Measurements from ENCODE around the gene ITIH5. TPM values are rescaled to one million over a fixed set of nuclear protein-coding genes. Genes with fewer than 3 reads are reported as not detected.
"Not testable (repeated sequence)": the region's sequence is repeated elsewhere in the genome, so short reads cannot be mapped to it uniquely, and the experiment has no call there.

ITIH5 gene
- total and polyA plus RNA-seq, 7 donors = 0.60 to 126 (median 48.2) TPM

GRCh38 chr10:7700577-7701125 lies 33.9 kb upstream of the ITIH5 start:
- DNase-seq = no peak
- intact Hi-C loops (cut with DNase I) = no loop called here
- 17 to 66% methylated on average over 2 of the region's 2 CpGs for WGBS, 2 donors
- peaks cover 0 to 34% (median 20%) of the 10 kb centered on the region in 4 donors for H3K4me1 ChIP-seq
- H3K27ac ChIP-seq = no peak overlapping the region
- H3K4me3 ChIP-seq = no peak overlapping the region
- no peaks in the 10 kb centered on the region for H3K27me3 ChIP-seq
- H3K36me3 ChIP-seq = no peaks in the 10 kb centered on the region
- H3K9me3 ChIP-seq = no peaks in the 10 kb centered on the region
- TF ChIP-seq POLR2AphosphoS5 (IDR thresholded peaks at IDR 0.05) (no peak), CTCF (IDR thresholded peaks at IDR 0.05) (no peak)

GRCh38 chr10:7697426-7697825 lies 30.7 kb upstream of the ITIH5 start:
- H3K36me3 ChIP-seq = no peaks in the 10 kb centered on the region
- no peaks in the 10 kb centered on the region for H3K27me3 ChIP-seq
- peaks cover 0 to 22% (median 19%) of the 10 kb centered on the region in 4 donors for H3K4me1 ChIP-seq
- TF ChIP-seq POLR2AphosphoS5 (IDR thresholded peaks at IDR 0.05) (no peak), POLR2A (IDR thresholded peaks at IDR 0.05) (no peak), EP300 (IDR thresholded peaks at IDR 0.05) (no peak), CTCF (IDR thresholded peaks at IDR 0.05) (no peak)
- DNase-seq = no peak
- H3K27ac ChIP-seq = peak overlapping the region in 2 of 4 donors; percentile 56 to 58
- peaks cover 0 to 1% (median 0%) of the 10 kb centered on the region in 4 donors for H3K9me3 ChIP-seq
- no peak overlapping the region for H3K4me3 ChIP-seq
- WGBS, 2 donors = 85 to 88% methylated on average over 8 of the region's 8 CpGs
- intact Hi-C loops (cut with DNase I) = no loop called here

- 56 to 73% methylated on average over 3 of the region's 3 CpGs for WGBS, 2 donors
- no peaks in the 10 kb centered on the region for H3K27me3 ChIP-seq
- H3K27ac ChIP-seq = peak overlapping the region in 3 of 4 donors; percentile 7 to 58 (median 56)
- H3K9me3 ChIP-seq = peaks cover 0 to 7% (median 0%) of the 10 kb centered on the region in 4 donors
- TF ChIP-seq EP300 (IDR thresholded peaks at IDR 0.05) = no peak
- TF ChIP-seq POLR2AphosphoS5 (IDR thresholded peaks at IDR 0.05) = peak in 3 of 4 donors; percentile 30 to 53 (median 33)
- no peak overlapping the region for H3K4me3 ChIP-seq
- DNase-seq = peak; percentile 65
- intact Hi-C loops (cut with DNase I) = no loop called here
- peaks cover 0 to 22% (median 19%) of the 10 kb centered on the region in 4 donors for H3K4me1 ChIP-seq
- H3K36me3 ChIP-seq = no peaks in the 10 kb centered on the region
Measured at GRCh38 chr10:7696545-7696944, 29.8 kb upstream of the ITIH5 start.

GRCh38 chr10:7693194-7693593 lies 26.4 kb upstream of the ITIH5 start:
- Histone ChIP-seq H3K9me3 (peaks cover 0 to 11% (median 0%) of the 10 kb centered on the region in 4 donors), H3K4me1 (peaks cover 0 to 22% (median 19%) of the 10 kb centered on the region in 4 donors)
- intact Hi-C loops (cut with DNase I); DNase-seq; H3K4me3 ChIP-seq; H3K27ac ChIP-seq; H3K36me3 ChIP-seq; H3K27me3 ChIP-seq: not testable (repeated sequence)

- peaks cover 0 to 16% (median 14%) of the 10 kb centered on the region in 4 donors for H3K4me1 ChIP-seq
- H3K27me3 ChIP-seq; H3K4me3 ChIP-seq; DNase-seq; H3K36me3 ChIP-seq; intact Hi-C loops (cut with DNase I); H3K27ac ChIP-seq: not testable (repeated sequence)
- peaks cover 0 to 11% (median 0%) of the 10 kb centered on the region in 4 donors for H3K9me3 ChIP-seq
Measured at GRCh38 chr10:7692368-7692767, 25.6 kb upstream of the ITIH5 start.

- H3K9me3 ChIP-seq = peaks cover 0 to 11% (median 0%) of the 10 kb centered on the region in 4 donors
- H3K4me3 ChIP-seq; H3K36me3 ChIP-seq; DNase-seq; intact Hi-C loops (cut with DNase I); H3K27me3 ChIP-seq; H3K4me1 ChIP-seq; H3K27ac ChIP-seq: not testable (repeated sequence)
- WGBS, 2 donors = 54 to 68% methylated on average over 3 of the region's 3 CpGs
Measured at GRCh38 chr10:7690885-7691597, 24.3 kb upstream of the ITIH5 start.

- intact Hi-C loops (cut with DNase I) = loop anchor here (10.0 kb wide), 1 partner anchor 95 kb away; the partner anchor contains the start of genes ATP5F1C and KIN
- TF ChIP-seq POLR2AphosphoS5 (IDR thresholded peaks at IDR 0.05) = no peak
- no peak for TF ChIP-seq POLR2A (IDR thresholded peaks at IDR 0.05)
- TF ChIP-seq CTCF (IDR thresholded peaks at IDR 0.05) = no peak
- TF ChIP-seq EP300 (IDR thresholded peaks at IDR 0.05) = no peak
- H3K27ac ChIP-seq = no peak overlapping the region
- no peak for DNase-seq
- no peaks in the 10 kb centered on the region for H3K4me1 ChIP-seq
- H3K9me3 ChIP-seq = peaks cover 0 to 11% (median 0%) of the 10 kb centered on the region in 4 donors
- no peak overlapping the region for H3K4me3 ChIP-seq
- no peaks in the 10 kb centered on the region for H3K27me3 ChIP-seq
- H3K36me3 ChIP-seq = no peaks in the 10 kb centered on the region
Measured at GRCh38 chr10:7689591-7689990, 22.8 kb upstream of the ITIH5 start.
